AG09319 (cell line): Measurements from ENCODE around the gene FYCO1.

Source experiments
- DNase-seq: peaks from one replicate; pipeline ENCODE4 v3.0.0-alpha.2; 2010; ENCODE audit warnings: low read depth; ENCODE audit errors: extremely low read depth
- CTCF ChIP-seq: IDR thresholded peaks from 2 replicates; pipeline ENCODE4 v1.5.1; 2011; ENCODE audit warnings: low read depth, mild to moderate bottlenecking, inconsistent platforms, low read length, moderate library complexity

The FYCO1 gene

GRCh38 chr3:45987368-45988291 lies 8.0 kb downstream of the FYCO1 start:
- no peak for DNase-seq
- TF ChIP-seq CTCF, result no peak

- no peak for DNase-seq
- no peak for TF ChIP-seq CTCF
Observed at GRCh38 chr3:45986303-45986982, 9.2 kb downstream of the FYCO1 start.

- no peak for DNase-seq
- no peak for TF ChIP-seq CTCF
Observed at GRCh38 chr3:45985532-45986302, 9.9 kb downstream of the FYCO1 start.

- TF ChIP-seq CTCF, result no peak
- peak; percentile 90 for DNase-seq
Observed at GRCh38 chr3:45984331-45985312, 11.0 kb downstream of the FYCO1 start.

GRCh38 chr3:45983770-45984169 lies 11.9 kb downstream of the FYCO1 start:
- DNase-seq, result no peak
- no peak for TF ChIP-seq CTCF

- no peak for TF ChIP-seq CTCF
- DNase-seq, result no peak
Observed at GRCh38 chr3:45981346-45982074, 14.1 kb downstream of the FYCO1 start.
